ENCODE data around the gene NPY5R.

NPY5R gene

DNA sequence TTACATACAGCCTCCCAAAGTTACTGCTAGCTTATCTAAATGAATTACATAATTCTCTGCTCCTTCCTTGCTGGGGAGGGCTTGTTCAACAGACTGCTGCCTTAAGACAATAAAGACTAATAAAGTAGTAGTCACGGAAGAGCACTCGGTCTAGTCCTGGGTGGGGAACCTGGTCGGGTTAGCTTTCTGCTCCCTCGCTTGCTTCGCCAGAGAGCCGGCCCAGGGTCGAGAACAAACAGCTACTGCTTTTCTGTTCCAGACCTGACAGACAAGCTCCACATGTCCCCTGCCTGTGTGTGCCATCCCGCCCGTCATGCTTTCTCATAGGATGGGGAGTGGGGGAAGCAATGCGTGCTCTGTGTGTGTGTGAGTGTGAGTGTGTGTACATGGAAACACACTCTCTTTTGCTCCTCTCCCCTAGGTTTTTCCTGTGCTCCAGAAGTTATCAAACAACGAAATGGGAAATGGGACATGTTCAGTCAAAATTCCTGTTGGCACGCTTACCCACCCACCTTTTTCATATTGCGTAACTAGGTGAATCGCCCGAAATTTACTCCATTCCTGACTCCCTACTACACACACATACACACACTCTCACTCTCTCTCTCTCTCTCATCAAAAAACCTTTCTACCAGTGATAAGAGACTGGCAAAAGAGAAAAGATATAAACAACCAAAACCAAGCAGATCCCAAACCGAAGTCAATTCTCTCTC is 12.6 kb upstream of the NPY5R start:
- Histone ChIP-seq H3K9ac (ENCODE audit: low read length) (no peak overlapping the region), H2AFZ (ENCODE audit: low read length) (peak overlapping the region; percentile 91; the same call in 1 of the 2 replicates), H3K36me3 (replicated peaks; ENCODE audit: insufficient read depth, low read length) (no peaks in the 10 kb centered on the region)

DNA sequence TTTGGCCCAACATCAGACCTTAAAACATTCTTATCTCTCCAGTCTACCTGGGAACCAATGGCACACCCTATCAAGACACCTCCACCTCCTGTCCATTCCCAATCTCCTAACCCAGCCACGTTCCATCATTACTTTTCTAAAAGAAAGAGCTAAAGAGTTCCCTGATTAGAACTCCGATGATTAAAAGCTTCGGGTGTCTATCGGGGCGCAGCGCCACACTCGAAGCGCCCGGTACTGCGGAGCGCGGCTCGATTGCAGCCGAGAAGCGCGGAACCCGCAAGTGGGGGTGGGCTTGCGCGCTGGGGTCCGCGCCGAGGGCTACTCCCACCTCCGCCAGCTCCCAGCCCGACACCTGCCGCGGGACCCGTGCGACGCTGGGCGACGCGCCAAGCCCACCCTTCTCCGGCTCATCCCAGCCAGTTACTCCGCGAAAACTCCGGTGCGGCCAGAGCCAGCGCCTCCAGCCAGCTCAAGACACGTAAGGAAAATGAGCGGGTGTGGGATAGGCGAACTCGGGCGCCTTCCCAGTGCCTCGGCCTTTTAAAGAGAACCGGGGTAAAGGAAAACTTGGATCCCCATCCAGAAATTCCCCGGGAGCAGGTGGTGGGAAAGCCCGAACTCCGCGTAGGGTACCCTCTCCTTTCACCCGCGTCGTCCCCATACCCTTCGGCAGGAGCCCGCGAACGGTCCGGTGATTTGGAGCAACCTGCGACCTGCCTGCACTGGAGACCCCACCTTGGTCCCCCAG is 11.9 kb upstream of the NPY5R start:
- TF ChIP-seq, protein P1, sequence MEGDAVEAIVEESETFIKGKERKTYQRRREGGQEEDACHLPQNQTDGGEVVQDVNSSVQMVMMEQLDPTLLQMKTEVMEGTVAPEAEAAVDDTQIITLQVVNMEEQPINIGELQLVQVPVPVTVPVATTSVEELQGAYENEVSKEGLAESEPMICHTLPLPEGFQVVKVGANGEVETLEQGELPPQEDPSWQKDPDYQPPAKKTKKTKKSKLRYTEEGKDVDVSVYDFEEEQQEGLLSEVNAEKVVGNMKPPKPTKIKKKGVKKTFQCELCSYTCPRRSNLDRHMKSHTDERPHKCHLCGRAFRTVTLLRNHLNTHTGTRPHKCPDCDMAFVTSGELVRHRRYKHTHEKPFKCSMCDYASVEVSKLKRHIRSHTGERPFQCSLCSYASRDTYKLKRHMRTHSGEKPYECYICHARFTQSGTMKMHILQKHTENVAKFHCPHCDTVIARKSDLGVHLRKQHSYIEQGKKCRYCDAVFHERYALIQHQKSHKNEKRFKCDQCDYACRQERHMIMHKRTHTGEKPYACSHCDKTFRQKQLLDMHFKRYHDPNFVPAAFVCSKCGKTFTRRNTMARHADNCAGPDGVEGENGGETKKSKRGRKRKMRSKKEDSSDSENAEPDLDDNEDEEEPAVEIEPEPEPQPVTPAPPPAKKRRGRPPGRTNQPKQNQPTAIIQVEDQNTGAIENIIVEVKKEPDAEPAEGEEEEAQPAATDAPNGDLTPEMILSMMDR (IDR thresholded peaks at IDR 0.05; ENCODE audit: low read length): no peak; the same call in 1 of the 2 replicates
- TF ChIP-seq EZH2phosphoT487 (IDR thresholded peaks at IDR 0.05; ENCODE audit: low read length): no peak
- Histone ChIP-seq H3K4me2 (ENCODE audit: low read depth, low read length) (peak overlapping the region; percentile 100), H3K4me3 (ENCODE audit: low read length) (peak overlapping the region; percentile 76), H3K79me2 (ENCODE audit: low read length) (no peaks in the 10 kb centered on the region), H4K20me1 (ENCODE audit: insufficient read depth, low read length) (no peaks in the 10 kb centered on the region), H2AFZ (ENCODE audit: low read length) (peak overlapping the region; percentile 91), H3F3A (ENCODE audit: insufficient read depth, low read length) (no peaks in the 10 kb centered on the region), H3K9me3 (replicated peaks; ENCODE audit: insufficient read depth, low read length) (no peaks in the 10 kb centered on the region), H3K27ac (ENCODE audit: low read length) (no peak overlapping the region), H3K4me1 (ENCODE audit: low read length) (no peaks in the 10 kb centered on the region), H3K9me2 (replicated peaks; ENCODE audit: insufficient read depth, low read length) (no peaks in the 10 kb centered on the region), H3K36me3 (replicated peaks; ENCODE audit: insufficient read depth, low read length) (no peaks in the 10 kb centered on the region), H3K27me3 (replicated peaks; ENCODE audit: insufficient read depth, low read length) (peaks cover 4% of the 10 kb centered on the region; the same call in 1 of the 2 replicates), H3K9ac (ENCODE audit: low read length) (peak overlapping the region; percentile 13; the same call in 1 of the 2 replicates)
- no peak for DNase-seq

More for the DNA sequence above, 12.6 kb upstream of the NPY5R start:
- no peak for TF ChIP-seq EZH2 (optimal IDR thresholded peaks at IDR 0.05; ENCODE audit: low read depth, low read length)
- TF ChIP-seq EZH2phosphoT487 (IDR thresholded peaks at IDR 0.05; ENCODE audit: low read length): no peak
- TF ChIP-seq, protein P1 (IDR thresholded peaks at IDR 0.05; ENCODE audit: low read length): no peak
- no peaks in the 10 kb centered on the region for H3K9me3 ChIP-seq (replicated peaks; ENCODE audit: insufficient read depth, low read length)
- DNase-seq: no peak
- no peaks in the 10 kb centered on the region for H3K79me2 ChIP-seq (ENCODE audit: low read length)
- no peaks in the 10 kb centered on the region for H3F3A ChIP-seq (ENCODE audit: insufficient read depth, low read length)
- no peaks in the 10 kb centered on the region for H4K20me1 ChIP-seq (ENCODE audit: insufficient read depth, low read length)
- no peaks in the 10 kb centered on the region for H3K4me1 ChIP-seq (ENCODE audit: low read length)
- H3K4me2 ChIP-seq (ENCODE audit: low read depth, low read length): peak overlapping the region; percentile 100; the same call in 1 of the 2 replicates
- peak overlapping the region; percentile 76; the same call in 1 of the 2 replicates for H3K4me3 ChIP-seq (ENCODE audit: low read length)
- no peak overlapping the region for H3K27ac ChIP-seq (ENCODE audit: low read length)
- peaks cover 4% of the 10 kb centered on the region; the same call in 1 of the 2 replicates for H3K27me3 ChIP-seq (replicated peaks; ENCODE audit: insufficient read depth, low read length)
- H3K9me2 ChIP-seq (replicated peaks; ENCODE audit: insufficient read depth, low read length): no peaks in the 10 kb centered on the region

DNA sequence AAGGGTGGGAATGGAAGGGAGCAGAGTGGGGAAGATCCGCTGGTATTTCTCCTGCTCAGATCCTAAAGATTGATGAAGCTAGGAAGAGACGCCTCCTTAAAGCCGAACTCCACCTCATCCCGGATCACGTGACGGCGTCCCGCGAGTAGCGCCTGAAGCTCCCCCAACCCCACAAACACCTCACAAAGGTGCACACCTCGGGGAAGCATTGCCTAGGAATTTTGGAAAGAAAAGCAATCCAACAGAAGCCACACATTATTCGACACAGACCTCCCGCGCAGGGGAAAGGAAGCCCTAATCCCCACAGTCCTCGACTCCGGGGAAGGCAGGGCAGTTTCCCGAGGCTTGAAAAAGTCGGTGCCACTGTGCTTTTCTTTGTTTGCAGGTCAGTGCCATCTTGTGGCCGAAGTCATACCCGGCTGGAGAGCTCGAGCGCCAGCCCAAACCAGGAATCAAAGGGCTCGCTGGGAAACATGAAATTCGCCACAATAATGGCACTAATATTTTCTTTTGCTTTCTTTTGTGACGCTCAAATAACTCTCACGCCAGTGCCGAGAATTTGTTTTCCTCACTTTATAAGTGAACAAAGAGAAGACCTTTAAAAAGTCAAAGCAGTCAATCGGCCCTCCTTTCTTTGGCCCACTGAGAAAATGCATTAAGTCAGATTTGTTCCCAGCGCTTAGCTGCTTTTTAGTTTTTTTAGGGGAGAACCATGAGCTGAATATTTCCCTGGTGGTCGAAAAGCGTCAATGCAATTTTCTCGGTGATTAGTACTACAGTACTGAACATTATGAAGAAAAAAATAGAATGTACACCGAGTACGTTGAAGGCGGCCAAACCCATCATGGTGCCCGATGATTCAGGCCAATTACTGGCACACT is 10.9 kb upstream of the NPY5R start, which contains the start of gene NPY1R:
NPY1R (minus strand) TSS at position 71 of the 881 bp plus-strand sequence. CDS start 6,042 bp downstream, outside the sequence.
- H3K27ac ChIP-seq (ENCODE audit: low read length): no peak within 1 kb of the TSS
- peak within 1 kb of the TSS; percentile 100 for H3K4me2 ChIP-seq (ENCODE audit: low read depth, low read length)
- TF ChIP-seq, protein P1 (IDR thresholded peaks at IDR 0.05; ENCODE audit: low read length): peak; percentile 80
- no peak for TF ChIP-seq EZH2phosphoT487 (IDR thresholded peaks at IDR 0.05; ENCODE audit: low read length)
- DNase-seq: peak; percentile 76
- H3K9me3 ChIP-seq (replicated peaks; ENCODE audit: insufficient read depth, low read length): no peaks in the 10 kb centered on the region
- H2AFZ ChIP-seq (ENCODE audit: low read length): peak within 1 kb of the TSS; percentile 91
- H3K27me3 ChIP-seq (replicated peaks; ENCODE audit: insufficient read depth, low read length): peaks cover 4% of the 10 kb centered on the region; the same call in 1 of the 2 replicates
- peak within 1 kb of the TSS; percentile 76 for H3K4me3 ChIP-seq (ENCODE audit: low read length)
- H3K36me3 ChIP-seq (replicated peaks; ENCODE audit: insufficient read depth, low read length): no peaks in the 10 kb centered on the region
- H3K79me2 ChIP-seq (ENCODE audit: low read length): no peaks in the 10 kb centered on the region
- no peaks in the 10 kb centered on the region for H4K20me1 ChIP-seq (ENCODE audit: insufficient read depth, low read length)
- peak within 1 kb of the TSS; percentile 13; the same call in 1 of the 2 replicates for H3K9ac ChIP-seq (ENCODE audit: low read length)
- no peaks in the 10 kb centered on the region for H3K4me1 ChIP-seq (ENCODE audit: low read length)
- no peaks in the 10 kb centered on the region for H3K9me2 ChIP-seq (replicated peaks; ENCODE audit: insufficient read depth, low read length)
- H3F3A ChIP-seq (ENCODE audit: insufficient read depth, low read length): no peaks in the 10 kb centered on the region
